GM19452 (cell line): ENCODE measurements around the gene RPS5.
"Not testable (repeated sequence)": the region's sequence is repeated elsewhere in the genome, so short reads cannot be mapped to it uniquely, and the experiment has no call there.

ENCODE experiments used
- ATAC-seq: cut with Tn5 transposase; IDR thresholded peaks from one replicate; pipeline ENCODE4 v1.9.1; 2021; ENCODE audit not compliant: unreplicated experiment

RPS5 gene

DNA sequence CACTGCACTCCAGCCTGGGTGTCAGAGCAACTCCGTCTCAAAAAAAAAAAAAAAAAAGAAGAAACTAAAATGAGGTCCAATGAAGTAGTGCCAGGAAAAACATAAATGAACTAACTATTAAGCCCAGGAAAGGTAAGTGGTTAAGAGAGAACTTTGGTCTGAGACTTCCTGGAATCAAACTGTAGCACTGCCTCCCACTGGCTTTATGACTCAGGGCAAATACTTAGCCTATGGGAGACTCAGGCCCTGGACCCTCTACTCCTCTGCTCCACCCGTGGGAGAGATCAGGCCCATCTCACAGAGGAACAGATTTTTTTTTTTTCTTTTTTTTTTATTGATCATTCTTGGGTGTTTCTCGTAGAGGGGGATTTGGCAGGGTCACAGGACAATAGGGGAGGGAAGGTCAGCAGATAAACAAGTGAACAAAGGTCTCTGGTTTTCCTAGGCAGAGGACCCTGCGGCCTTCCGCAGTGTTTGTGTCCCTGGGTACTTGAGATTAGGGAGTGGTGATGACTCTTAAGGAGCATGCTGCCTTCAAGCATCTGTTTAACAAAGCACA is 16.9 kb downstream of the RPS5 start:
- ATAC-seq = not testable (repeated sequence)

DNA sequence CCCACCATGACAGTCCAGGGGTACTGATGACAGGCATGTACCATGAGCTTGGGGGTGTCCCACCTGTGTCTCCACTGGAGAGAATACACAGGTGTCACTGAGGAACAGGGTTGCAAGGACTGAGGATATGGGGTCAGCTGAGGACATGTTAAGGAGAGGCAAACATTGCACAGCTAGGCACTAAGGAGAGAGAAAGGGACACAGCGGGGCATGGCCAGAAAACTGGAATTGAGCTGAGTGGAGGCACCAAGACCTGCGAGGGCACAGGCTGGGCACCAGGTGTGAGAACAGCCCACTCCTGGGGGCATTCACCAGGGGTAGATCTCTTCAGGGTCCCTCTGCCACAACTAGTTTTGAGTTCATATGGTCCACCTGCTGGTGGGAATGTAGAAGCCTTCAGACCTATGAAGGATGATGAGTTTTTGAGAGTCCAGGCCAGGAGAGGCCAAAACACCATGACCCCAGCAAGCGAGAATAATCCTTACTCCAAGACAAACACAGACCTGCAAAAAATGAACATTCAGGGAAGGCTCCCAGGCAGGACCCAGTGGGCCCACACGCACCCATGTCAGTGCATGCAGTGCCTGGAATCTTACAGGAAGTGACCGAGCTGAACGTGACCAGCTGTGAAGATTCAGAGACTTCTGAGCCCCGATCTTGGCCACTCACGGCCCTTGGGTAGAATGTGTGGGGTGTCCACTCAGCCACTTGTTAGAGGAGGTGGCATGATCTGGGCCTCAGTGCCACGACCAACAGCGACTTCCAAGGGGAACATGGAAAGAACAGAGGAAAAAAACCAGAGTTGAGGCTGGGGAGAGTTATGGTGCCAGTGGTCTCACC is 20.0 kb downstream of the RPS5 start:
- ATAC-seq = no peak

DNA sequence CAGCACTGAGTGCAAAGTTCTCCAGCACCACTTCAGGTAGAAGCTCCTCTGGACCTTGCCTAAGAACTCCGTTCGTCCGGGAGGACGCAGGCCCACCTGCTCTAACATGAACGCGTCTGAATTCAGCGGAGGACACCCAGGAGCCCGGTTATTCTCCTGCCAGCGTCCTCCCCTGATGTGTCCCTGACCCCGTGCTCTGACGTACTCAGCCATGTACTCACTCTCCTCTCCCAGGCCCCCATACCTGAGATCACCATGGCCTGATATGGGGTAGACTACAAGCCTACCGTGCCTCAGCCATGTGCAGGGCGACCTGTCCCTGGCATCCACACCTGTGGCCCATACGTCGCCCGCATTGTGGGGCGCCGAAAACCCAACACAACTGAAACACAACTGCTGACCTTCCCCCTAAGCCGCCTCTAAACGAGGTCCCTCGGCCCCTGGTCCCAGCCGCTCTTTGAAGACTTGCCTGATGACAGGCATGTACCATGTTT is 20.6 kb downstream of the RPS5 start:
- ATAC-seq = no peak

DNA sequence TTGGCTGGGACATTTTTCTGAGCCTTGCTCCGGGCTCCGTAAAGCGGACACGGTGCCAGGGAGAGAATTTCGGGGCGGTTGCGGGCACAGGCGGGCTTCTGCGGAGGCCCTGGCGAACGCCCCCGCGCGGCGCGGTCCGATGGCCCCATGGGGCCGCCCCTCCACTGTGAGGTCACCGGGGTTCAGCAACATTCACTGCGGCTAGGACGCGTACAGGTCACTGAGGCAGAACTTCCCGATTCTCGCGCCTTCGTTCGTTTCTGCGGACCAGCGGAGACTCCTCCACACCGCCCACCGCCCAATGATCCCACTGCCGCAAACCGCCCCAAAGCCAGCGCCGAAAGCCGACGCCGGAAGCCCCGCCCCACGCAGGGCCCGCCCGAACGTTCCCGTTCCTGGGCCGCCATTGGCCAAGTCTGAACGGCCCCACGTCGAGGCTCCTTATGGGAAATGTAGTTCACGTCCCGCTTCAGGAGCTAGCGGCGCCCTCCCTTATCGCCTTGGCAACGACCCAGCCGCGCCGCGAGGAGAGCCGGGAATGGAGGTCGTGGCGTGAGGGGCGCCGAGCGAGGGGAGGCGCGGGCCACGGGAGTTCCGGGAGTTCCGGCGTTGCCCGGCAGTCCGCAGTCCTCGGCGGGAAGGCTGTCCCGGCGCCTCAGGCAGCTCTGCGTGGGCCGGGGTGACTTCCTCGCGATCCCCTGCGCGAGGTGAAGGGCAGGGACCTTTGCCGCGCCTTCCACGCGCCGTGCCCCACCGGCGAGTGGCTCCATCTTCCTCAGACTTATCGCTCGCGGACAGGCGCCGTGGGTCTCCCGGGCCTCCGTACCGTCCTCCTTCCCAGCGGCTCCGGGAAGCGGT is 21.3 kb downstream of the RPS5 start, which contains the start of gene ZNF584:
ZNF584 (plus strand) TSS at position 498 of the 858 bp plus-strand sequence. CDS start 499 bp downstream, outside the sequence.
- ATAC-seq = peak; percentile 93

DNA sequence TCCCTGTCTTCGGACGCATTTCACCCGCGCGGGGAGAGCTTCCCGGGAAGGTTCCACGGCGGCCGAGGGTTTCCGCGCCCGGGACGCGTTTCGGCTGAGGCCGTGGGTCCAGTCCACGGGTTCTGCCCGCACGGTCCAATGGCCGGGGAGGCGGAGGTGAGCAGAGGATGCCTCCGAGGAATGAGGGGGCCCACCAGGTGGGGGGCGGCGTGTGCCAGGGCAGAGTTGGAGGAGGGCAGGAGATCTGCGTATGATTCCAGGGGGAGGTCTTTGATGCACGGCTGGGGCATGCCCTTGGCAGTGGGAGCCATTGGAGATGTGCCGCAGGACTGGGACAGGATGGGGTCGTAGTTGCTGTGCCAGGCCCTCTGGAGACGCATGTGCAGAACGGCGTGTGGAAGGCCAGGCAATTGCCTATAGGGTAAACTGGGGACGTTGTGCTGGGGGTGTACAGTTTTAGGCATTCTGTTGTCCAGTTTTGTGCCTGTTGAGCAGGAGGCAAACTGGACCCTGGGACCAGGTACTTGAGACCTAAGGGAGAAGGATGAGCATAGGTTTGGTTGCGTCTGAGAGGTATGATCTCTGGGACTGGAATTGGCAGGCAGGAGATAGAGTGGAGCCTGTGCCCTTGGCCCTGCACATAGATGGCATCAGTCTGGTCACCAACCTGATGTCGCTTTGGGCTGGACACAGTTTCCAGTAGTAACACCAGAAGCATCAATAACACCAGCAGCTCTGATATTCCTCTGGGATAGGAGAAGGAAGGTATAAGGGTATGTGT is 22.1 kb downstream of the RPS5 start:
- ATAC-seq = no peak

DNA sequence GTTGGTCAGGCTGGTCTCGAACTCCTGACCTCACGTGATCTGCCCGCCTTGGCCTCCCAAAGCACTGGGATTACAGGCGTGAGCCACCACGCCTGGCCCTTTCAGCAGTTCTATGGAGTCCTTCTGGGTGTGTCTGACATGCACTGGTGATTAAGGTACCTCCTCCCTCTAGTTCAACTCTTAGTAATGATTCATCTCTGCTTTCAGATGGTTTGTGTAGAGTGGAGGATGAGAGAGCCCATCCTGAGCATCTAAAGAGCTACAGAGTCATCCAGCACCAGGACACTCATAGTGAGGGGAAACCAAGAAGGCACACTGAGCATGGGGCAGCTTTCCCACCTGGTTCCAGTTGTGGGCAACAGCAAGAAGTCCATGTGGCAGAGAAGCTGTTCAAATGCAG is 29.5 kb downstream of the RPS5 start:
- no peak for ATAC-seq

DNA sequence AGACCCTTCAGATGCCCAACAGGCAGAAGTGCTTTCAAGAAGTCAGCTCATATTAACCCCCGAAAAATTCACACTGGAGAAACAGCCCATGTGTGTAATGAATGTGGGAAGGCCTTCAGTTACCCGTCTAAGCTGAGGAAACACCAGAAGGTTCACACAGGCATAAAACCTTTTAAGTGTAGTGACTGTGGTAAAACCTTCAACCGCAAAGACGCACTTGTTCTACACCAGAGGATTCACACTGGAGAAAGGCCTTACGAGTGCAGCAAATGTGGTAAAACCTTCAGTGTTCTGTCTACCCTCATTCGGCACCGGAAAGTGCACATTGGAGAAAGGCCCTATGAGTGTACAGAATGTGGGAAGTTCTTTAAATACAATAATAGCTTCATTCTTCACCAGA is 30.0 kb downstream of the RPS5 start:
- ATAC-seq = no peak

DNA sequence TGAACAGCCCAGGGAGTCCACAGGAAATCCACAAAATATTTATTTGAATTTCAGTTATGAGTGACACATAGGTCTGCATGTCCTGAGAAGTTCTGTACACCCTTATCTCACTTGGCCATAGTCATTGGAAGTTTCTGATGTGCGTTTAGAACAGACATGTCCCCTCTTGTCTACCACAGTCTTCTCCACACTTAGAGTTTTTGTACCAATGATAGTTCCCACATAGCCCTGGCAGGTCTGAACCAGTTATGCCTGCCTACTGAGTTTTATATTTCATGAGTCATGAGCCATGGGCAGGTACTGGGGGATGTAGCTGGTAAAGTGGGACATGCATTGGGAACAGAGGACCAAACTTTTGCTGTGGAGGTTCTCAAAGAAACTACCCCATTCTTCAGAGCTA is 41.5 kb downstream of the RPS5 start:
- no peak for ATAC-seq

DNA sequence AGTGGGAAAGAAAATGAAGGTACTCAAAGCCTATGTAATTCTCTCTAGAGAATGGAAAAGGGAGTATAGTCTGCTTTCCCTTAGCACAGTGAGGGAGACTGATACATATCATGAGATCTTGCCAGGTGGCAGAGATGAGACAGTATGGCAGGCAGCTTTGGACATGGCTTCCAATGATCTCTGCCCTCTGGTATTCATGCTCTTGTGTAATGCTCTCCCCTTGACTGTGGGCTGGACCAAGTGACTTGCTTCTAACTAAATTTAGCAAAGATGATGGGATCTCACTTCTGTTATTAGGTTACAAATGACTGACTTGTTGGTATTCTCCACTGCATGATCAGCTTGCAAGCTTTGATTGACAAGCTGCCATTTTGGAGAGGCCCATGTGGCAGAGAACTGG is 42.7 kb downstream of the RPS5 start:
- ATAC-seq = no peak

DNA sequence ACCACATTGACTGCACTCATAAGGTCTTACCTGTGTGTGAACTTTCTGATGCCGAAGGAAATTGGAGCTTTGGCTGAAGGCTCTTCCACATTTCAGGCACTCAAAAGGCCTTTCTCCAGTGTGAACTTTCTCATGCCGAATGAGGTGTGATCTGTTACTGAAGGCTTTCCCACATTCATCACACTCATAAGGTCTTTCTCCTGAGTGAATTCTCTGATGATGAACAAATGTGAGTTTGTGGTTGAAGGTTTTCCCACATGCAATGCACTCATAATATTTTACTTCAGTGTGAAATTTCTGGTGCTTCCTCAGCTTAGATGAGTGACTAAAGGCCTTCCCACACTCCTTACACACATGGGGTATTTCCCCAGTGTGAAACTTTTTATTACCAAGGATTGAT is 47.1 kb downstream of the RPS5 start:
- no peak for ATAC-seq

DNA sequence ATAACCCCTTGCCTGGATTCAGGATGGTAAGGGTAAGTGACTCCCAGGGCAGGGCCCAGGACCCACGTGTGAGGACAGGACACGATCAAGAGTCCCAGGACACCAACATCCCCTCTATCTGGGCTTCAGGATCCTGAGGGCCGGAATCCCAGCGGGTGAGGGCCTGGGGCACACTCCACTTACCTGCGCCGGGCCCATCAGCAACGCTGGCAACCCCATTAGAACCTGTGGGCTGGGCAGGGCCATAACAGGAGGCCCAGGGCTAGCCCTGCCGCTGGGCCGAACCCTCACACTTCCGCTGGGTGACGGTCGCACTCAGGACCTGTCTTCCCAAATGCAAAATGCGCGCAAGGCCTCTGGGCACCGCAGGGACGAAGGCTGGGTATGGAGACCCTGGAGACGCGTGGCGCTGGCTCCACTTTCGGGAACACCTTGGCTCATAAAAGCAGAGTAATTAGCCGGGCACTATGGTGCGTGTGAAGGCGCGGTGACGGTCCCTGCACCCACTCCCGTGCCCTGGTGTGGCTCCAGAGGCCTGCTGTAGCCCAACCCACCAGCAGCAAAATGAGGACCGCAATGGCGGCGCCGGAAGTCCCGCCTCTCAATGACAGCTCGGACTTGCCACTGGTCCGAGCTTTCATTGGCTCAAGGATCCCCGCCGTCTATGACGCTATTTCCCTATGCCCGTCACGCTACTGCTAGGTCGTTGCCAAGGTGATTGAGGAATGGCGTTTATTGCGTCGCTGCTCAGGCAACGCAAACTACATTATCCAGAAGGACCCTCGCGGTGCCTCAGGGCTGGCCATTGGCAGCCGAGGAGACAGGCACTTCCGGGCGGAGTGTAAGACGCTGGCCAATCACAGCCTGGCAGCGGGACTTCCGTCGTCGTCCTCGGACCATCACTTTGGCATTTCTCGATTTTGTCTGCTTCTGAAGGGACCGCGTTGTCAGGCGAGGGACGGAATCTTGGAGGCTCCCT is 52.8 kb downstream of the RPS5 start, which contains the start of gene ZNF132:
ZNF132 (minus strand) TSS at position 578 of the 979 bp plus-strand sequence; CDS start at position 246, 332 bp downstream.
- ATAC-seq = peak; percentile 94

DNA sequence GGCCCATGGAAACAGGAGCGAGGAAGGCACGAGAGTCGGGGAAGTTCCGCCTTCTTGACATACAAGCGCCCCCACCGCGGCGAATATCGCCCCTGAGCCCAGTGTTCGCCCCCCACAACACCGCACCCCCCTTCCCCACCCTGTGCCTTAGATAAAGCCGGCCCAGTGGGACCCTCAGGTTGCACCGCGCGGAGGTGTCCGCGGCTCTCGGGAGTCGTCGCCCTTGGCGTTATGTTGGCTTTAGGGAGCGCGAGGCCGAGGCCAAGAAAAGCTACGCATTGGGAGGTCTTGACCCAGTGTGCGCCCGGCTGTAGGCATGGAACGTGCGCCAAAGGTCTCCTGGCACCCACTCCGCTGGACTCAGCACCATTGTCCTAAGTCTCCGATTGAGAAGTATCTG is 53.5 kb downstream of the RPS5 start:
- no peak for ATAC-seq

DNA sequence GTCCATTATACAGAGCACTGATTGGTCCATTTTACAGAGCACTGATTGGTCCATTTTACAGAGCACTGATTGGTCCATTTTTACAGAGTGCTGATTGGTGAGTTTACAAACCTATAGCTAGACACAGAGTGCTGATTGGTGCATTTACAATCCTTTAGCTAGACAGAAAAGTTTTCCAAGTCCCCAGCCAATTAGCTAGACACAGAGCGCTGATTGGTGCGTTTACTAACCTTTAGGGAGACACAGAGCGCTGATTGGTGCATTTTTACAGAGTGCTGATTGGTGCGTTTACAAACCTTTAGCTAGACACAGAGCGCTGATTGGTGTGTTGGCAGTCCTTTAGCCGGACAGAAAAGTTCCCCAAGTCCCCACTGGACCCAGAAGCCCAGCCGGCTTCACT is 55.9 kb downstream of the RPS5 start:
- not testable (repeated sequence) for ATAC-seq
